ENCODE data around the gene SH3PXD2B. TPM values are rescaled to one million over a fixed set of nuclear protein-coding genes. Genes with fewer than 3 reads are reported as not detected.

Gene SH3PXD2B
- total and polyA plus RNA-seq, 2 of the 4 experiments (the other 2 are of a cell fraction): 8.2 to 14.4 TPM

DNA sequence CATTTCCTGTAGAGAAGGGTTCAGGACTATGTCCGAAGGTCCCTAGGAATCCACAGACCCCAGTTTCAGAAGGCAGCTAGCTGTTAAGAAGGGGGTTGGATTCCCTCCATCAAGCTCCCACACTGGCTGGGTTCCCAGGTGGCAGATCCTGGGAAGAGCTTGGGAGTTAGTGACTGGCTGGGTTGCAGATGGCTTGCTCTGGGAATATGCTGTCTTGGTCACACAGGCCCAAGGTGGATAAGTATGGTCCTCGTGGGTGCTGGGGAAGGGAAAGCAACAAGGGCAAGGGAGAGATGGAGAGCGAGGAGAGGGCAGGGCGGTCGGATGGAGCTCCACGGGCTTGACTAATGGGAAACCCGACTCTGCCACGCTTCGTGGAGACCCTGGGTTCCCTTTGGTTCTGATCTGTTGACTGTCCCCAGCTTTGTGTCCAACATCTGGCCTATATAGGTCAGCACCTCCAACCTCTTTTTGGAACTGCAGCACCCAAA is 17.4 kb downstream of the SH3PXD2B start:
- H3K4me2 ChIP-seq (ENCODE audit: low read depth, low read length): no peak overlapping the region
- DNase-seq (no peak), ATAC-seq (ENCODE audit: low read depth) (no peak)
- dilution Hi-C loops (cut with HindIII; ENCODE audit: low sequenced_read_pairs, unreplicated experiment): no loop called here
- no peak overlapping the region for H2AK9ac ChIP-seq (replicated peaks; ENCODE audit: low read depth, low read length, poor library complexity)
- POLR2A ChIA-PET (ENCODE audit: unreplicated experiment): no interaction called here
- no peak overlapping the region for H2AFZ ChIP-seq (replicated peaks; ENCODE audit: low read length, poor library complexity)
- no peaks in the 10 kb centered on the region for H3K9me3 ChIP-seq (ENCODE audit: control insufficient read depth, insufficient read depth, low read length)
- no peak overlapping the region for H2BK5ac ChIP-seq (ENCODE audit: low read depth, low read length, poor library complexity, severe bottlenecking)
- H4K5ac ChIP-seq (ENCODE audit: low read depth, low read length): no peak overlapping the region
- H2BK20ac ChIP-seq (ENCODE audit: low read depth, low read length): no peak overlapping the region
- no peak overlapping the region for H4K8ac ChIP-seq (ENCODE audit: low read depth in 2 of 2, low read length in 2 of 2)
- no peak overlapping the region for H3K18ac ChIP-seq (ENCODE audit: low read depth, low read length)
- intact Hi-C loops (cut with micrococcal nuclease): no loop called here
- H3K27ac ChIP-seq (ENCODE audit: insufficient read depth, low read length): no peak overlapping the region
- H3K4me3 ChIP-seq (ENCODE audit: insufficient read depth, low read depth, low read length): no peak overlapping the region
- H2BK120ac ChIP-seq (ENCODE audit: low read depth, low read length): no peak overlapping the region
- CTCF ChIA-PET: interaction anchor here (1.5 kb wide), 1 partner anchor 14 kb away, joined by 3 read pairs; no protein-coding TSS in a partner anchor
- H3K14ac ChIP-seq (replicated peaks; ENCODE audit: low read depth, low read length): no peak overlapping the region
- H3K56ac ChIP-seq (ENCODE audit: extremely low read depth, insufficient read depth, low read length): no peak overlapping the region
- BruUV-seq (replicated peaks): no TSS peak
- H3K4ac ChIP-seq (ENCODE audit: low read depth, low read length): no peak overlapping the region
- no peak overlapping the region for H3K23ac ChIP-seq (ENCODE audit: low read depth, low read length)
- H4K20me1 ChIP-seq (ENCODE audit: insufficient read depth, low read length): peaks cover 76% of the 10 kb centered on the region
- no peak overlapping the region for H2BK15ac ChIP-seq (ENCODE audit: low read depth, low read length)
- 92% methylated on average over 5 of the region's 9 CpGs; no CpG with 5 or more reads in 1 of the 2 experiments for WGBS, 2 experiments (ENCODE audit: extremely low coverage in 2 of 2, insufficient read length in 1 of 2)
- no peaks in the 10 kb centered on the region for H3K27me3 ChIP-seq (ENCODE audit: control insufficient read depth, insufficient read depth, low read length)
- no peak overlapping the region for H2AK5ac ChIP-seq (ENCODE audit: low read depth, low read length)
- in situ Hi-C loops (cut with MboI; ENCODE audit: low sequenced_read_pairs): no loop called here
- no peak overlapping the region for H4K91ac ChIP-seq (ENCODE audit: insufficient read depth, low read depth, low read length)
- H3K9me1 ChIP-seq (ENCODE audit: insufficient read depth, low read length): peaks cover 16% of the 10 kb centered on the region
- H3K4me1 ChIP-seq (ENCODE audit: control insufficient read depth, insufficient read depth, low read length): peaks cover 18% of the 10 kb centered on the region
- TF ChIP-seq ELK1 (IDR thresholded peaks at IDR 0.05; ENCODE audit: borderline replicate concordance, low read depth, low read length) (no peak), POLR2A (IDR thresholded peaks at IDR 0.05; ENCODE audit: low read depth, low read length) (no peak)
- peaks cover 22% of the 10 kb centered on the region for H3K36me3 ChIP-seq (ENCODE audit: control insufficient read depth, insufficient read depth, low read length)
- H3K79me1 ChIP-seq (ENCODE audit: low read depth in 1 of 2, low read length in 2 of 2): peaks cover 37 to 80% of the 10 kb centered on the region in 2 experiments
- H3K9ac ChIP-seq (ENCODE audit: low read depth, low read length): no peak overlapping the region

All from IMR-90 (cell line).